NCI-H82 treated with DMSO at 0.1 percent for 48 hours (cell line): Measurements from ENCODE around the gene ZFPM1.

Experiments
- DNase-seq: peaks from one replicate; lab custom pipeline; 2025; ENCODE audit not compliant: unreplicated experiment; lab: John Stamatoyannopoulos, UW

Gene ZFPM1

GRCh38 chr16:88433632-88434352 lies 19.3 kb upstream of the ZFPM1 start:
- no peak for DNase-seq

- DNase-seq = no peak
These were observed 18.8 kb upstream of the ZFPM1 start for GRCh38 chr16:88434353-88434690.

- DNase-seq = no peak
These were observed 18.3 kb upstream of the ZFPM1 start for GRCh38 chr16:88434746-88435145.

GRCh38 chr16:88435437-88436355 lies 17.4 kb upstream of the ZFPM1 start:
- DNase-seq = no peak

- DNase-seq = no peak
These were observed 16.3 kb upstream of the ZFPM1 start for GRCh38 chr16:88436796-88437195.

GRCh38 chr16:88437367-88437964 lies 15.6 kb upstream of the ZFPM1 start:
- peak; percentile 19 for DNase-seq

- no peak for DNase-seq
These were observed 14.8 kb upstream of the ZFPM1 start for GRCh38 chr16:88438084-88438870.

GRCh38 chr16:88439016-88439415 lies 14.1 kb upstream of the ZFPM1 start:
- no peak for DNase-seq

GRCh38 chr16:88439706-88440105 lies 13.4 kb upstream of the ZFPM1 start:
- no peak for DNase-seq

GRCh38 chr16:88440111-88440510 lies 13.0 kb upstream of the ZFPM1 start:
- no peak for DNase-seq

- DNase-seq = no peak
These were observed 12.2 kb upstream of the ZFPM1 start for GRCh38 chr16:88440686-88441405.

- DNase-seq = no peak
These were observed 11.6 kb upstream of the ZFPM1 start for GRCh38 chr16:88441460-88441859.

GRCh38 chr16:88442383-88442726 lies 10.7 kb upstream of the ZFPM1 start:
- DNase-seq = no peak

- peak; percentile 9 for DNase-seq
These were observed 10.1 kb upstream of the ZFPM1 start for GRCh38 chr16:88442727-88443576.

- no peak for DNase-seq
These were observed 8.1 kb upstream of the ZFPM1 start for GRCh38 chr16:88444826-88445582.

- DNase-seq = no peak
These were observed 7.5 kb upstream of the ZFPM1 start for GRCh38 chr16:88445583-88445960.

GRCh38 chr16:88446061-88446460 lies 7.0 kb upstream of the ZFPM1 start:
- DNase-seq = no peak

- DNase-seq = no peak
These were observed 6.3 kb upstream of the ZFPM1 start for GRCh38 chr16:88446736-88447135.

GRCh38 chr16:88447881-88448280 lies 5.2 kb upstream of the ZFPM1 start:
- DNase-seq = no peak
